ENCODE results near the gene ZNF57. TPM values are rescaled to one million over a fixed set of nuclear protein-coding genes. Genes with fewer than 3 reads are reported as not detected.

The ZNF57 gene
- total and polyA plus RNA-seq, 2 of the 13 experiments (the other 11 are each of a cell fraction or from before 2014, with no cell fraction given): 6.6 to 17.5 TPM

DNA sequence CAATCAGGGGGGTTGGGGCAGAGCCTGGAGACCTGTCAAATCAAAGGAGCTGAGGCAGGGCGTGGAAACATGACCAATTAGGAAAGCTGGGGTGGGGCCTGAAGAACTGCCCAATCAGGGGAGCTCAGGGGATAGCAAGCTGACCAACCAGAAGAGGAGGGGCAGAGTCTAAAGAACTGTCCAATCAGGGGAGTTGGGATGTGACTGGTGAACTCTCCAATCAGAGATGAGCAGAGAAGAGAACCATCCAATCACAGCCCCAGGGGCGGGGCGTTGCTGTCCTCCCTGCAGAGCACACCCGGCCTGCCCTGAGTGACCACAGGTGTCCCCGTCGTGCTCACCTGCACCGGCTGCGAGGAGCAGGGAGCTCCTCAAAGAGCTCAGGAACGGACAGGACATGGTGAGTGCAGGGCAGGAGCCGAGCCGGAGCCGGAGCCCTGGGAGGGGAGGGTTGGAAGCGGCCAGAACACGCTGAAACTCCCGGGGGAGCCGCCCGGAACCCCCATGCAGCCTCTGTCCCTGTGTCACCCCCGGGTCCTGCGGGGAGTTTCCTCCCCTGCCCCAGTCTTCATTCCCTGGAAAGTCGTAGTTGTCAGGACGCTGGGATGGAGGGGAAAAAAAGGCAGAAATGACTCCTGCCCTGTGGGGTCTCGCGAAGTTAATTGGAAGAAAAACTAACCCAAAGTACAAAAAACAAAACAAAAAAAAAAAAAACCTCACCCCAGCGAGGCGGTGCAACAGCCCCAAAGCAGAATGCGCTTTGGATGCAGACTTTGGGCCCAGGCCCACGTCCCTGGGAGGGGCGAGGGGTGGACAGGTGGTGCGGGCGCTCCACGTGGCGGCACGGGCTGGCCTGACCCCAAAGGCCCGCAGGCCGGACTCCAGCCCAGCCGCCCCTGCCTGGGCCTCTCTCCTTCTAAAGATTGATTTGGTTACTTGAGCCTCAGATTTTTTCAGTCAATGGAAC is 33.4 kb upstream of the ZNF57 start, which contains the start of gene ZNF556 (continued):
- TF ChIP-seq ZFP62 (CRISPR knock-in tag; IDR thresholded peaks at IDR 0.05) (no peak), IRF2 (CRISPR knock-in tag; IDR thresholded peaks at IDR 0.05) (peak; percentile 26; the same call in 1 of the 2 replicates), ZNF547 (CRISPR knock-in tag; IDR thresholded peaks at IDR 0.05) (0 out of 2 replicates have a peak, but pooled peaks have one; percentile 15), POGZ (CRISPR knock-in tag; IDR thresholded peaks at IDR 0.05) (peak; percentile 34; the same call in 1 of the 2 replicates), TFDP1 (CRISPR knock-in tag; IDR thresholded peaks at IDR 0.05; ENCODE audit: borderline replicate concordance) (peak; percentile 19; the same call in 1 of the 2 replicates), IKZF4 (CRISPR knock-in tag; IDR thresholded peaks at IDR 0.05; ENCODE audit: borderline replicate concordance, low read depth, not compliant biosample characterization) (peak; percentile 84), BCL6 (CRISPR knock-in tag; IDR thresholded peaks at IDR 0.05) (peak; percentile 21), ARID3A (IDR thresholded peaks at IDR 0.05; ENCODE audit: low read depth, low read length) (no peak; the same call in 1 of the 2 replicates), BCL3 (CRISPR knock-in tag; IDR thresholded peaks at IDR 0.05) (0 out of 2 replicates have a peak, but pooled peaks have one; percentile 53), IRX3 (CRISPR knock-in tag; IDR thresholded peaks at IDR 0.05; ENCODE audit: borderline replicate concordance, low read depth) (no peak), MED13 (CRISPR knock-in tag; IDR thresholded peaks at IDR 0.05) (no peak), NCOA2 (CRISPR knock-in tag; IDR thresholded peaks at IDR 0.05) (peak; percentile 9; the same call in 1 of the 2 replicates), NR3C1 (CRISPR knock-in tag; IDR thresholded peaks at IDR 0.05) (no peak), ARNTL (CRISPR knock-in tag; IDR thresholded peaks at IDR 0.05) (peak; percentile 86), NR2F2 (IDR thresholded peaks at IDR 0.05; ENCODE audit: borderline replicate concordance, low read depth) (0 out of 2 replicates have a peak, but pooled peaks have one; percentile 10), JUND (CRISPR knock-in tag; IDR thresholded peaks at IDR 0.05) (no peak), RAD21 (CRISPR knock-in tag; IDR thresholded peaks at IDR 0.05) (peak; percentile 56), ZBTB3 (CRISPR knock-in tag; IDR thresholded peaks at IDR 0.05; ENCODE audit: borderline replicate concordance, low read depth) (peak; percentile 39; the same call in 1 of the 2 replicates)
- TF ChIP-seq, protein P1, sequence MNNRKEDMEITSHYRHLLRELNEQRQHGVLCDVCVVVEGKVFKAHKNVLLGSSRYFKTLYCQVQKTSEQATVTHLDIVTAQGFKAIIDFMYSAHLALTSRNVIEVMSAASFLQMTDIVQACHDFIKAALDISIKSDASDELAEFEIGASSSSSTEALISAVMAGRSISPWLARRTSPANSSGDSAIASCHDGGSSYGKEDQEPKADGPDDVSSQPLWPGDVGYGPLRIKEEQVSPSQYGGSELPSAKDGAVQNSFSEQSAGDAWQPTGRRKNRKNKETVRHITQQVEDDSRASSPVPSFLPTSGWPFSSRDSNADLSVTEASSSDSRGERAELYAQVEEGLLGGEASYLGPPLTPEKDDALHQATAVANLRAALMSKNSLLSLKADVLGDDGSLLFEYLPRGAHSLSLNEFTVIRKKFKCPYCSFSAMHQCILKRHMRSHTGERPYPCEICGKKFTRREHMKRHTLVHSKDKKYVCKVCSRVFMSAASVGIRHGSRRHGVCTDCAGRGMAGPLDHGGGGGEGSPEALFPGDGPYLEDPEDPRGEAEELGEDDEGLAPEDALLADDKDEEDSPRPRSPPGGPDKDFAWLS (CRISPR knock-in tag; IDR thresholded peaks at IDR 0.05; ENCODE audit: borderline replicate concordance): no peak
- TF ChIP-seq, protein P2, sequence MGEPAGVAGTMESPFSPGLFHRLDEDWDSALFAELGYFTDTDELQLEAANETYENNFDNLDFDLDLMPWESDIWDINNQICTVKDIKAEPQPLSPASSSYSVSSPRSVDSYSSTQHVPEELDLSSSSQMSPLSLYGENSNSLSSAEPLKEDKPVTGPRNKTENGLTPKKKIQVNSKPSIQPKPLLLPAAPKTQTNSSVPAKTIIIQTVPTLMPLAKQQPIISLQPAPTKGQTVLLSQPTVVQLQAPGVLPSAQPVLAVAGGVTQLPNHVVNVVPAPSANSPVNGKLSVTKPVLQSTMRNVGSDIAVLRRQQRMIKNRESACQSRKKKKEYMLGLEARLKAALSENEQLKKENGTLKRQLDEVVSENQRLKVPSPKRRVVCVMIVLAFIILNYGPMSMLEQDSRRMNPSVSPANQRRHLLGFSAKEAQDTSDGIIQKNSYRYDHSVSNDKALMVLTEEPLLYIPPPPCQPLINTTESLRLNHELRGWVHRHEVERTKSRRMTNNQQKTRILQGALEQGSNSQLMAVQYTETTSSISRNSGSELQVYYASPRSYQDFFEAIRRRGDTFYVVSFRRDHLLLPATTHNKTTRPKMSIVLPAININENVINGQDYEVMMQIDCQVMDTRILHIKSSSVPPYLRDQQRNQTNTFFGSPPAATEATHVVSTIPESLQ (CRISPR knock-in tag; conservative IDR thresholded peaks at IDR 0.05): no peak
